GM23338 (cell line): Measurements from ENCODE around the gene ARID1B. TPM values are rescaled to one million over a fixed set of nuclear protein-coding genes. Genes with fewer than 3 reads are reported as not detected.
A peak's percentile ranks its signal among the peaks of the same experiment; 100 is the strongest.

Source experiments
- ATAC-seq: fragments of 200-7000 bp; cut with Tn5 transposase; 3 replicates; pipeline ENCODE4 v1.9.1; 2020
- DNase-seq: peaks from one replicate; pipeline ENCODE4 v3.0.0-alpha.2; 2015; ENCODE audit warnings: low spot score
- H2AFZ ChIP-seq: fragments of 200-600 bp; sonication (generic); 2 replicates; pipeline ENCODE4 v1.8.0; 2016; ENCODE audit warnings: antibody characterized with exemption, mild to moderate bottlenecking, moderate library complexity
- H3F3A ChIP-seq: fragments of 200-600 bp; sonication (generic); replicated peaks from 2 replicates; pipeline ENCODE4 v1.8.0; 2017; ENCODE audit warnings: antibody characterized with exemption, mixed run types, low read depth
- H3K27ac ChIP-seq: fragments of 200-600 bp; sonication (generic); 2 replicates; pipeline ENCODE4 v1.6.1; 2016; ENCODE audit warnings: low read depth
- H3K27me3 ChIP-seq: fragments of 200-600 bp; sonication (generic); 2 replicates; pipeline ENCODE4 v1.8.0; 2016; ENCODE audit warnings: mild to moderate bottlenecking, mixed run types, moderate library complexity; ENCODE audit not compliant: insufficient read depth
- H3K36me3 ChIP-seq: fragments of 200-600 bp; sonication (generic); 2 replicates; pipeline ENCODE4 v1.8.0; 2016; ENCODE audit warnings: mild to moderate bottlenecking; ENCODE audit not compliant: insufficient read depth
- H3K4me1 ChIP-seq: fragments of 200-600 bp; sonication (generic); 2 replicates; pipeline ENCODE4 v1.8.0; 2016; ENCODE audit warnings: mild to moderate bottlenecking, moderate library complexity; ENCODE audit not compliant: insufficient read depth
- H3K4me2 ChIP-seq: fragments of 200-600 bp; sonication (generic); 2 replicates; pipeline ENCODE4 v1.7.1; 2017; ENCODE audit warnings: mixed run types
- H3K4me3 ChIP-seq: fragments of 200-600 bp; sonication (generic); 2 replicates; pipeline ENCODE4 v1.6.1; 2016; ENCODE audit warnings: mixed run types
- H3K79me2 ChIP-seq: fragments of 200-600 bp; sonication (generic); replicated peaks from 2 replicates; pipeline ENCODE4 v1.8.0; 2017; ENCODE audit warnings: mild to moderate bottlenecking; ENCODE audit not compliant: insufficient read depth
- H3K9me2 ChIP-seq: fragments of 200-600 bp; sonication (generic); 2 replicates; pipeline ENCODE4 v1.8.0; 2017; ENCODE audit not compliant: insufficient read depth
- H4K20me1 ChIP-seq: fragments of 200-600 bp; sonication (generic); replicated peaks from 2 replicates; pipeline ENCODE4 v1.8.0; 2017; ENCODE audit warnings: mild to moderate bottlenecking; ENCODE audit not compliant: insufficient read depth
- H3K27ac Mint-ChIP-seq: 2 replicates; pipeline ENCODE4 v1.8.0; 2020; ENCODE audit warnings: inconsistent platforms, mild to moderate bottlenecking, moderate library complexity, mixed read lengths
- H3K27me3 Mint-ChIP-seq: 3 replicates; pipeline ENCODE4 v1.8.0; 2022; ENCODE audit warnings: low read depth, mild to moderate bottlenecking, moderate library complexity, mixed read lengths, inconsistent platforms; ENCODE audit not compliant: insufficient read depth, poor library complexity
- H3K36me3 Mint-ChIP-seq: 3 replicates; pipeline ENCODE4 v1.8.0; 2021; ENCODE audit warnings: low read depth, mild to moderate bottlenecking, inconsistent platforms, moderate library complexity, mixed read lengths
- H3K4me1 Mint-ChIP-seq: 3 replicates; pipeline ENCODE4 v1.8.0; 2020; ENCODE audit warnings: mild to moderate bottlenecking, inconsistent platforms, mixed read lengths
- H3K4me3 Mint-ChIP-seq: 3 replicates; pipeline ENCODE4 v1.8.0; 2021; ENCODE audit warnings: moderate library complexity, mild to moderate bottlenecking, inconsistent platforms, mixed read lengths
- H3K9me3 Mint-ChIP-seq: 3 replicates; pipeline ENCODE4 v1.8.0; 2020; ENCODE audit warnings: moderate library complexity, mild to moderate bottlenecking, inconsistent platforms, mixed read lengths
- CREB1 ChIP-seq: fragments of 250-450 bp; sonication (Bioruptor Pico); IDR thresholded peaks from 2 replicates; pipeline ENCODE4 v1.5.0; 2020; ENCODE audit warnings: low read depth, mild to moderate bottlenecking, moderate library complexity
- CTCF ChIP-seq, 2 experiments: fragments of 200-600 bp in 1 of 2; sonication (generic) in 1 of 2; conservative IDR thresholded peaks; 2 replicates each; pipeline versions ENCODE4 v1.5.1 to v1.6.1; 2016 to 2017; ENCODE audit warnings: antibody characterized with exemption in 2 of 2, low read depth in 2 of 2, mild to moderate bottlenecking in 2 of 2, moderate library complexity in 1 of 2
- ETS1 ChIP-seq: IDR thresholded peaks from 2 replicates; pipeline ENCODE4 v1.6.1; 2016; ENCODE audit warnings: antibody characterized with exemption
- EZH2 ChIP-seq: fragments of 200-600 bp; sonication (generic); IDR thresholded peaks from one replicate; pipeline ENCODE4 v1.8.0; 2017; ENCODE audit warnings: antibody characterized with exemption, mild to moderate bottlenecking, low read depth; ENCODE audit not compliant: unreplicated experiment
- EZH2phosphoT487 ChIP-seq: fragments of 200-600 bp; sonication (generic); IDR thresholded peaks from one replicate; pipeline ENCODE4 v1.8.1; 2018; ENCODE audit warnings: antibody characterized with exemption; ENCODE audit not compliant: unreplicated experiment
- JUNB ChIP-seq: IDR thresholded peaks from one replicate; pipeline ENCODE4 v1.6.1; 2016; ENCODE audit warnings: antibody characterized with exemption; ENCODE audit not compliant: unreplicated experiment
- NANOG ChIP-seq: IDR thresholded peaks from 2 replicates; pipeline ENCODE4 v1.6.1; 2016; ENCODE audit warnings: antibody characterized with exemption, borderline replicate concordance
- POLR2AphosphoS5 ChIP-seq: IDR thresholded peaks from 2 replicates; pipeline ENCODE4 v1.6.1; 2016; ENCODE audit warnings: antibody characterized with exemption, low read depth
- REST ChIP-seq: IDR thresholded peaks from one replicate; pipeline ENCODE4 v1.6.1; 2018; ENCODE audit warnings: antibody characterized with exemption; ENCODE audit not compliant: unreplicated experiment
- STAT1 ChIP-seq: IDR thresholded peaks from one replicate; pipeline ENCODE4 v1.6.1; 2016; ENCODE audit warnings: antibody characterized with exemption; ENCODE audit not compliant: unreplicated experiment
- ZNF114 ChIP-seq: fragments of 250-450 bp; sonication (Bioruptor Pico); IDR thresholded peaks from 2 replicates; pipeline ENCODE4 v1.5.0; 2020; ENCODE audit warnings: mild to moderate bottlenecking, moderate library complexity
- ZNF331 ChIP-seq: fragments of 250-450 bp; sonication (Bioruptor Pico); IDR thresholded peaks from 2 replicates; pipeline ENCODE4 v1.5.0; 2020; ENCODE audit warnings: low read depth, mild to moderate bottlenecking, moderate library complexity
- ZNF462 ChIP-seq: fragments of 250-450 bp; sonication (Bioruptor Pico); IDR thresholded peaks from 2 replicates; pipeline ENCODE4 v1.5.0; 2020; ENCODE audit warnings: mild to moderate bottlenecking, moderate library complexity
- polyA plus RNA-seq: library from polyadenylated mRNA; unstranded; fragments of >200 nt; fragmentation: Nextera tagmentation; extraction: Ambion mirVana; gene quantifications from 2 replicates; pipeline ENCODE4 v1.2.1, GENCODE V29; 2016
- total RNA-seq: library from RNA; depleted of rRNA; stranded (reverse); fragments of >200 nt; shearing (Covaris generic); gene quantifications from 2 replicates; pipeline ENCODE4 v1.2.3, GENCODE V29; 2014

ARID1B gene
- total and polyA plus RNA-seq, 2 experiments from 2014 or later, result 59.3 to 72.2 TPM

GRCh38 chr6:156794546-156795354 is 17.6 kb downstream of the ARID1B start:
- peaks cover 67% of the 10 kb centered on the region for H3K4me1 Mint-ChIP-seq
- H3K27me3 Mint-ChIP-seq, result peaks cover 18% of the 10 kb centered on the region
- no peak for TF ChIP-seq ZNF331 (CRISPR knock-in tag)
- no peak for TF ChIP-seq POLR2AphosphoS5
- TF ChIP-seq REST, result no peak
- TF ChIP-seq STAT1, result no peak
- TF ChIP-seq EZH2phosphoT487, result no peak
- TF ChIP-seq CREB1 (CRISPR knock-in tag), result no peak
- no peak for TF ChIP-seq JUNB
- no peak for TF ChIP-seq ZNF462
- TF ChIP-seq ZNF114 (CRISPR knock-in tag), result no peak
- no peak for TF ChIP-seq CTCF (conservative IDR thresholded peaks at IDR 0.05; ENCODE audit: low read depth in 2 of 2)
- TF ChIP-seq EZH2, result no peak
- no peak for TF ChIP-seq ETS1
- no peak for TF ChIP-seq NANOG
- H3K4me3 ChIP-seq, result no peak overlapping the region
- no peak overlapping the region for H3K27ac ChIP-seq
- peaks cover 52% of the 10 kb centered on the region for H3K4me1 ChIP-seq
- peaks cover 100% of the 10 kb centered on the region for H3K79me2 ChIP-seq
- H3K27me3 ChIP-seq, result no peaks in the 10 kb centered on the region
- H3F3A ChIP-seq, result no peaks in the 10 kb centered on the region
- H4K20me1 ChIP-seq, result peaks cover 34% of the 10 kb centered on the region
- peaks cover 5% of the 10 kb centered on the region; the same call in 2 of the 3 replicates for H3K36me3 Mint-ChIP-seq
- H3K4me3 Mint-ChIP-seq, result no peak overlapping the region
- no peak for DNase-seq
- no peaks in the 10 kb centered on the region for H3K9me2 ChIP-seq
- H3K4me2 ChIP-seq, result 0 out of 2 replicates have a peak overlapping the region, but pooled peaks have one; percentile 48
- H3K36me3 ChIP-seq, result no peaks in the 10 kb centered on the region
- H2AFZ ChIP-seq, result no peak overlapping the region
- no peaks in the 10 kb centered on the region; the same call in 2 of the 3 replicates for H3K9me3 Mint-ChIP-seq
- H3K27ac Mint-ChIP-seq, result peak overlapping the region; percentile 19; the same call in 1 of the 2 replicates
- peak; percentile 62 for ATAC-seq
